ENCODE data around the gene PALM2AKAP2.

PALM2AKAP2 gene

GRCh38 chr9:109779711-109780452 is at the start of gene PALM2AKAP2:
Gene PALM2AKAP2, plus strand, starts transcription at chr9:109780198. Its CDS starts 291 bp downstream, at chr9:109780489.
- DNase-seq (ENCODE audit: low spot score) = no peak

- DNase-seq (ENCODE audit: low spot score) = no peak
These were observed 49.8 kb upstream of the PALM2AKAP2 start for GRCh38 chr9:109730228-109730627.

- DNase-seq (ENCODE audit: low spot score) = no peak
These were observed 46.3 kb upstream of the PALM2AKAP2 start for GRCh38 chr9:109733690-109734089.

GRCh38 chr9:109734814-109735213 is 45.2 kb upstream of the PALM2AKAP2 start:
- no peak for DNase-seq (ENCODE audit: low spot score)

DNA sequence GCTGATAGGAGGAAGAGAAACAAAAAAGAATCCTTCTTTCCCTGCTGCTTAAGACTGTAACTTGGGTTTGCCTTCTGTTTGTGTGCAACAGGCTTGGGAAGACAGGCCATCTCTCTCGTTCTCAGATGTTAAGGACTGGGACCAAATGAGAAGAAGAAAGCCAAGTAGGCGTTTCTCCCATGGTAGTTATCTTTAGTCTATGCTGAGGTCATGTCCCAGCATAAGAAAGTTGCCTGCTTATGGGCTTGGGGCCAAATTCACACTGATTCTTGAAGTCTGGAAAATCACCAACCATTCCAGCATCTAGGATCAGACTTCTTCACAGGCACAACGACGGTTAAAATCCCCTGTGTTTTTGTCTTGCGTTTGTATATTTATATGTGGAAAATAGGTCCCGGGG is 44.2 kb upstream of the PALM2AKAP2 start:
- no peak for DNase-seq (ENCODE audit: low spot score)

- no peak for DNase-seq (ENCODE audit: low spot score)
These were observed 42.7 kb upstream of the PALM2AKAP2 start for GRCh38 chr9:109737295-109737694.

DNA sequence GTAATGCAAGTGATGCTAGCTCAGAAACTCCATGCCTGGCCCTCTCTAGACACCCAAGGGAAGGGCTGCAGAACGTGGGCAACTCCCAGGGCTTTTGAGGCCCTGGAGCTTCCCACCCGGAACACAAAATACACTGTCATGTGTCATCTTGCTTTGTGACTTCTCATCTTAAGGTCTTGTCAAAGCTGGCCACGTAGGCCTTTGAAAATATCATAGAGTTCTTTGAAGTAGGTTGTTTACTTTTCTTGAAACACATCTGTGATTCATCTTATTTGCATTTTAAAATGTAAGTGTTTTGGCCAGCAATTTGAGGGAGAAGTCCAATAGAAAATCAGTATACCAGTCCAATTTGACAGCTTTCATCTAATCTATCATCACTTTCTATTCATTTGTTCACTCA is 40.2 kb upstream of the PALM2AKAP2 start:
- DNase-seq (ENCODE audit: low spot score) = no peak

- DNase-seq (ENCODE audit: low spot score) = no peak
These were observed 37.1 kb upstream of the PALM2AKAP2 start for GRCh38 chr9:109742776-109743348.

DNA sequence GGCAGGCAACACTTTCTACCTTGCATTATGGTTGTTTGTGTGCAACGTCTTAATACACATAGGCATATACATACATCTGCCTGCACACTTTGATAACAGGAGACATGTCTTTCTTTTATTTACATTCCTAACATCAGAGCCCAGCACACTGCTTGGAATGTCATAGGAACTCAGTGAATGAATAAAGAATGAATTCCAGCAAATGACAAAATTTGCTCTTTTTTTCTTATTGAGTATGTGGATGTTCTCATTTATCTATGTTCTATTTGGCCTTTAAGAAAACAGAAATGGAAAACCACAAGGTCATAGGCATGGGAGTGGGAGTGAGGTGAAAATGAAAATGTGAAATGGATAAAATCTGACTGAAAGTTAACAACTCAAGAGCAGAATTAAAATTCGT is 36.3 kb upstream of the PALM2AKAP2 start:
- DNase-seq (ENCODE audit: low spot score) = no peak

DNA sequence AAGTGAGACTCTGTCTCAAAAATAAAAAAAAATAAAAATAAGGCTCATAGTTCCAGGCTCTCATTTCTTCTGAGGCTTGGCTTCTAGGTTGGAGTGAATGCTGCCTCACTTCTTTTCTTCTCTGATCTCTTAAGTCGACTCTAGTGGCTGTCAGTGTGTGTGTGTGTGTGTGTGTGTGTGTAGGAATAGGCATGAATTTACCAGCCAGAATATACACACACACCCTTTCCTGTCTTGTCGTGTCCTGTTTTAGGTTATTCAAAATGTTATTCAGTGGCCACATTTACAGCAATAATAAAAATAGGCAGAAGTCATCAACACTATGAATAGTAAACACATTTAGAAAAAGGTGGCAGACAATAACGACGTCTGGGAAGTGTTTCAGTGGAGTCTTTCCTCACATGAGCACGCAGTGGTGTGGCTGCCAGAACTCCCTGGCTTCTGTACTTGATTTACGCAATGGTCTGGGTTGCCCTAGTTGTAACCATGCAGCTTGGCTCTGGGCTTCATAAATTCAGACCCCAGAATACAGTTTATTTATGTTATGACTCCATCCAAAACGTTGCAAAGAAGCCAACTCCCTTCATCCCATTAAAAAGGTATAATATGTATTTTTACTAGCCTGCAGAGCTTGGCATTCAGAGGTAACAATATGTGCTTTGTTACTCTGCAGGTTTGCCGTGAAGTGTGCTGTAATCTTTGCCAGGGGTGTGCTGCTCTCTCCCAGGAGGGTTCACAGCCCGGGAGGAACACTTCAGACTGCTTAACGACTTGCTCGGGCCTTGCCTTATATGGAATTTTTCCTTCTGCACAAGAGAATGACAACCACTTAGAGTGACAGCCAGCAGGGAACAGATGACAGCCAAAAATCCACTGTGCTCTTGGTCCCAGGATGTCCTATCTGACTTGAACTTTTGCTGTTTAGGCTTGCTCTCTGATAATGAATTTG is 34.4 kb upstream of the PALM2AKAP2 start:
- DNase-seq (ENCODE audit: low spot score) = no peak

DNA sequence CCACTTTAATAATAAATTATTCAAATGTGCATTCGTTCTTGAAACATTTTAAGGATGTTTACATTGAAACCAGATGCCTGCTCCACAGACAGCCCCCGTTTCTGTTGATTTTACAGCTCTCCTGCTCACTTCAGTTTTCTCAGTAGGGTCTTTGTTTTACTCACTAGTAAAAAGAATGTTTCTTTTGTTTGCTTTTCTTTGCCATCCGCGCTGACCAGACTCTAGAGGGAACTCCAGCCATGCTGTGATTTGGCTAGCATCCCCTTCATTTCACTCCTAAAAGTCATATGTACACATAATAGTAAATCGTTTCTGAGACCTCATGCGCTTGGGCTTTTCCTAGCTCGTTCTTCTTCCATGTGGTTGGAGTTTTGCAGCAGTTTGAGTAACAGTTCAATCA is 28.7 kb upstream of the PALM2AKAP2 start:
- no peak for DNase-seq (ENCODE audit: low spot score)

- no peak for DNase-seq (ENCODE audit: low spot score)
These were observed 26.7 kb upstream of the PALM2AKAP2 start for GRCh38 chr9:109753308-109753707.

- no peak for DNase-seq (ENCODE audit: low spot score)
These were observed 25.0 kb upstream of the PALM2AKAP2 start for GRCh38 chr9:109755040-109755439.

- DNase-seq (ENCODE audit: low spot score) = no peak
These were observed 20.4 kb upstream of the PALM2AKAP2 start for GRCh38 chr9:109759589-109759988.

- DNase-seq (ENCODE audit: low spot score) = no peak
These were observed 14.7 kb upstream of the PALM2AKAP2 start for GRCh38 chr9:109765278-109765677.

GRCh38 chr9:109765830-109766229 is 14.2 kb upstream of the PALM2AKAP2 start:
- DNase-seq (ENCODE audit: low spot score) = no peak

DNA sequence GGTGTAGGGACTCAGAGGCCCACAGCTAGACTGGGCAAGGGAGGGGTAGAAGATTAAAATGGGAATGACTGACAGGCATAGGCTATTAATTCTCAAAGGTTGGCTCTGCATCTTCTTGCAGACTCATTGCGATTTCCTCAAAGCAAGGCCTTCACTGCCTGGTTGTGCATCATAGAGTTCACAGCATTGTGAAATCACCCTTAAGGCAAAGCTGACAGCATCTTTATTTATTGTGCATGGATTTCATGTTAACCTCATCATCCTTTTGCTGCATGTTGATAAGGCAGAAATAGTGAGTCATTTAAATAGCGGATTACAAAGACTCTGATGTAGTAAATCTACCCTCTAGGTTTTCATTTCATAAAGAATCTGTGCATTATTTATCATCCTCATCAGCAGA is 13.6 kb upstream of the PALM2AKAP2 start:
- no peak for DNase-seq (ENCODE audit: low spot score)

DNA sequence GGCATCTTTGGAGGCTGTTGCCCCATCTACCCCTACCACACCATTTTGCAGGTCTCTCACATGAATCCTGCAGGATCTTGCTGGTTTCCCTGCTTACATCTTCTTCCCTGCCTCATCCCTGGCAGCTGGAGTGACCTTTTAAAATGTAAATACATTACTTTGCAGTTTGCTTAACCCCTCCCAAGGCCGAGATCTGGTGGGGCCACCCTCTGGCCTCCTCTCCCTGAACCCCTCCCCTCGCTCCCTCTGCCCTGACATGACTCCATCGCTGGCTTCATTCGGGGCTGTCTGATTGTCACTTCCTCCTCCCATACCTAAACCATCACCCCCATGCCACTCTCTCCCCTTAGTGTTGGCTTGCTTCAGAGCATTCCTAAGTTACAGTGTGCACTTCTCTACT is 12.6 kb upstream of the PALM2AKAP2 start:
- DNase-seq (ENCODE audit: low spot score) = no peak

- no peak for DNase-seq (ENCODE audit: low spot score)
These were observed 12.2 kb upstream of the PALM2AKAP2 start for GRCh38 chr9:109767814-109768213.

DNA sequence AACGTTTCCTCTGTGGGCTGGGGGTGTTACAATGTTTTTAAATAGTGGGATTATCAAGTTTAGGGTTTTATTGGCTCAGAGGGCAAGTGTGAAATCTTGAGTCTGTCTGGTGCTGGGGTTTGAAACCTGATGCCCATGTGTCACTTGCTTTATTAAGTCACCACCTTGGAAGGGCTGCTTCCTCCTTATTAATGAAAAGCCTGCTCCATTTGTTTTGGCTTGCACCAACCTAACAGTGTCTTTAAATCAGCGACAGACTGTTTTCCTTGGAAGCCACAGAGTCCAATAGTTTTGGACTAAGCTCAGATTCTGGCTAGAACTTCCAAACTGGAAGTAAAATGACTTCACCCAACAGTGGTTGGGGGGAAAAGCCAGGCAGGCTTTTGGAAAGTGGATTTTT is 10.7 kb upstream of the PALM2AKAP2 start:
- DNase-seq (ENCODE audit: low spot score) = no peak

- no peak for DNase-seq (ENCODE audit: low spot score)
These were observed 9.9 kb upstream of the PALM2AKAP2 start for GRCh38 chr9:109770101-109770500.

GRCh38 chr9:109771087-109771486 is 8.9 kb upstream of the PALM2AKAP2 start:
- no peak for DNase-seq (ENCODE audit: low spot score)
